Measurements from ENCODE around the gene RIT2.

RIT2 gene

DNA sequence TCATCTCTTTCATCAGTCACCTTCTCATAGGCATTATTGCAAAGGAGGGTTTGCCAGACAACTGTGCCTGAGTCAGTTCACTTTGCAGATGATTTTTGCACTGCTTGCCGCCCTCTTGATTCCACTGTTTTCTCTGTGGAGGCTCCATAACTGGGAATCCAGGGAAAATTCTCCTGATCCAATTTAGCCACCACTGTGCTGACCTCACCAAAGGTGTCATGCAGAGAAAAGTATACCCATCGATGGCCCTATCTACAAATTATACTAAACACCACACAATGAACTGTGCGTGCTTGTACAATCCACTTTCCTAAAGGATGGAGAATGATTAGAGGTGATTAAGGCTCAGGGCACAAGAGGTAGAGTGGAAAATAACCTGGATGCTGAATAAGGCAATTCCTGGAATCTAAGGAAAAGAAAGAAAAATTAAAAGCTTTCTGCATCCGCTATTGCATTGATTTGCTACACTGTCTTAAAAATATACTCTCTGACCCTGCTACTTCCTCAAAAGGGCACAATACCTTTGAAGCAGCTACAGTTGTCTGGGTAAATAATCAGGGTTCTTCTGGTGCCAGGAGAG lies 409.4 kb downstream of the RIT2 start:
- H4K20me1 ChIP-seq (ENCODE audit: insufficient read depth, low read length) = no peaks in the 10 kb centered on the region
- no peaks in the 10 kb centered on the region for H3K9me3 ChIP-seq (ENCODE audit: low read length)
- H3K4me2 ChIP-seq (ENCODE audit: low read length) = no peak overlapping the region; the same call in 1 of the 2 replicates
- no peak overlapping the region for H2AFZ ChIP-seq (ENCODE audit: low read length)
- no peaks in the 10 kb centered on the region for H3K36me3 ChIP-seq (ENCODE audit: insufficient read depth, low read length)
- H3K4me1 ChIP-seq (ENCODE audit: insufficient read depth, low read length, severe bottlenecking) = no peaks in the 10 kb centered on the region
- no peak overlapping the region for H3K4me3 ChIP-seq (ENCODE audit: low read depth, low read length, poor library complexity, severe bottlenecking)
- no peaks in the 10 kb centered on the region for H3K79me2 ChIP-seq (ENCODE audit: insufficient read depth, low read length)
- H3K27me3 ChIP-seq (ENCODE audit: insufficient read depth, low read length) = no peaks in the 10 kb centered on the region
- H3K9ac ChIP-seq (ENCODE audit: low read length) = no peak overlapping the region
- no peak for TF ChIP-seq EZH2 (IDR thresholded peaks at IDR 0.05; ENCODE audit: borderline replicate concordance, low read length)
- TF ChIP-seq, protein P1, sequence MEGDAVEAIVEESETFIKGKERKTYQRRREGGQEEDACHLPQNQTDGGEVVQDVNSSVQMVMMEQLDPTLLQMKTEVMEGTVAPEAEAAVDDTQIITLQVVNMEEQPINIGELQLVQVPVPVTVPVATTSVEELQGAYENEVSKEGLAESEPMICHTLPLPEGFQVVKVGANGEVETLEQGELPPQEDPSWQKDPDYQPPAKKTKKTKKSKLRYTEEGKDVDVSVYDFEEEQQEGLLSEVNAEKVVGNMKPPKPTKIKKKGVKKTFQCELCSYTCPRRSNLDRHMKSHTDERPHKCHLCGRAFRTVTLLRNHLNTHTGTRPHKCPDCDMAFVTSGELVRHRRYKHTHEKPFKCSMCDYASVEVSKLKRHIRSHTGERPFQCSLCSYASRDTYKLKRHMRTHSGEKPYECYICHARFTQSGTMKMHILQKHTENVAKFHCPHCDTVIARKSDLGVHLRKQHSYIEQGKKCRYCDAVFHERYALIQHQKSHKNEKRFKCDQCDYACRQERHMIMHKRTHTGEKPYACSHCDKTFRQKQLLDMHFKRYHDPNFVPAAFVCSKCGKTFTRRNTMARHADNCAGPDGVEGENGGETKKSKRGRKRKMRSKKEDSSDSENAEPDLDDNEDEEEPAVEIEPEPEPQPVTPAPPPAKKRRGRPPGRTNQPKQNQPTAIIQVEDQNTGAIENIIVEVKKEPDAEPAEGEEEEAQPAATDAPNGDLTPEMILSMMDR (IDR thresholded peaks at IDR 0.05; ENCODE audit: low read length) = no peak
- H3K27ac ChIP-seq (ENCODE audit: low read depth, low read length, poor library complexity, severe bottlenecking) = no peak overlapping the region
- H3K9me2 ChIP-seq (ENCODE audit: low read depth, low read length) = no peaks in the 10 kb centered on the region
- no peaks in the 10 kb centered on the region for H3F3A ChIP-seq (ENCODE audit: insufficient read depth, low read length)

All from OCI-LY1 (cell line).